HCT116 (cell line): Measurements from ENCODE around the gene ABL1. TPM values are rescaled to one million over a fixed set of nuclear protein-coding genes. Genes with fewer than 3 reads are reported as not detected.

Experiments
- ATAC-seq: fragments of 200-7000 bp; cut with Tn5 transposase; 2 replicates; pipeline ENCODE4 v1.9.1; 2020; ENCODE audit warnings: mild to moderate bottlenecking, moderate library complexity
- BruUV-seq: library from RNA; stranded (reverse); fragments of 400-500 nt; replicated peaks from 2 replicates; lab custom pipeline; 2021; lab: Mats Ljungman, UMichigan
- CTCF ChIA-PET: fragments of 300-600 bp; sonication (Branson Sonifier 250); formaldehyde crosslinking; loops from one replicate; lab custom pipeline; 2021; ENCODE audit warnings: antibody characterized with exemption; lab: Charles Lee
- POLR2A ChIA-PET: fragments of 300-600, 350-600 bp; sonication (Branson Sonifier 250); formaldehyde crosslinking; loops from one replicate; lab custom pipeline; 2021; ENCODE audit warnings: antibody characterized with exemption; lab: Charles Lee
- RAD21 ChIA-PET, 2 experiments: fragments of 300-600 bp; sonication (Branson Sonifier 250); formaldehyde crosslinking; loops; one replicate each; lab custom pipeline; 2023; ENCODE audit warnings: low total read pairs in 2 of 2; ENCODE audit not compliant: uncharacterized antibody in 2 of 2, unreplicated experiment in 2 of 2, low non-redundant PET in 1 of 2; lab: Charles Lee
- DNase-seq: peaks from one replicate; pipeline ENCODE4 v3.0.0-alpha.2; 2010; ENCODE audit warnings: low read depth, low spot score
- H2AFZ ChIP-seq: fragments of 200-600 bp; shearing (Covaris generic), sonication (generic); 2 replicates; pipeline ENCODE4 v1.6.1; 2017; ENCODE audit warnings: low read depth, mixed run types, mixed read lengths, antibody characterized with exemption, low read length; ENCODE audit not compliant: poor library complexity, severe bottlenecking
- H3K27ac ChIP-seq: 2 replicates; pipeline ENCODE4 v1.5.1; 2012; ENCODE audit warnings: low read depth, low read length
- H3K27me3 ChIP-seq: fragments of 200-600 bp; sonication (generic); 2 replicates; pipeline ENCODE4 v1.6.1; 2016; ENCODE audit warnings: mixed run types, low read length, mixed read lengths; ENCODE audit not compliant: insufficient read depth
- H3K36me3 ChIP-seq, 2 experiments: fragments of 200-500 bp in 1 of 2; fragments of 200-600 bp in 1 of 2; sonication (Bioruptor generic) in 1 of 2; sonication (generic) in 1 of 2; 2 replicates each; pipeline versions ENCODE4 v1.5.1 to v1.6.1; 2014 to 2016; ENCODE audit warnings: low read length in 2 of 2, inconsistent platforms in 1 of 2, mixed read lengths in 1 of 2, mixed run types in 1 of 2; ENCODE audit not compliant: insufficient read depth in 2 of 2, control insufficient read depth in 1 of 2
- H3K4me1 ChIP-seq, 2 experiments: fragments of 200-600 bp in 1 of 2; sonication (generic) in 1 of 2; 2 replicates each; pipeline versions ENCODE4 v1.5.1 to v1.6.1; 2012 to 2017; ENCODE audit warnings: low read length in 2 of 2, inconsistent platforms in 1 of 2, mild to moderate bottlenecking in 1 of 2, mixed read lengths in 1 of 2, mixed run types in 1 of 2, moderate library complexity in 1 of 2; ENCODE audit not compliant: insufficient read depth in 2 of 2, control insufficient read depth in 1 of 2
- H3K4me2 ChIP-seq: fragments of 200-600 bp; sonication (generic); 2 replicates; pipeline ENCODE4 v1.6.1; 2017; ENCODE audit warnings: mixed run types, low read length, mixed read lengths
- H3K4me3 ChIP-seq, 2 experiments: fragments of 200-600 bp in 1 of 2; sonication (generic) in 1 of 2; replicated peaks in 1 of 2; 2 replicates each; pipeline ENCODE4 v1.5.1; 2011 to 2016; ENCODE audit warnings: low read length in 2 of 2, control low read depth in 1 of 2, low read depth in 1 of 2, mild to moderate bottlenecking in 1 of 2, mixed read lengths in 1 of 2, mixed run types in 1 of 2
- H3K79me2 ChIP-seq: fragments of 200-600 bp; sonication (generic); 2 replicates; pipeline ENCODE4 v1.6.1; 2017; ENCODE audit warnings: mild to moderate bottlenecking, mixed run types, low read length, moderate library complexity, mixed read lengths; ENCODE audit not compliant: insufficient read depth
- H3K9ac ChIP-seq: fragments of 200-600 bp; sonication (generic); 2 replicates; pipeline ENCODE4 v1.6.1; 2016; ENCODE audit warnings: low read length, mixed read lengths
- H3K9me2 ChIP-seq: fragments of 200-600 bp; sonication (generic), shearing (Covaris generic); 2 replicates; pipeline ENCODE4 v1.6.1; 2017; ENCODE audit warnings: mixed run types, mild to moderate bottlenecking, moderate library complexity; ENCODE audit not compliant: insufficient read depth
- H3K9me3 ChIP-seq, 2 experiments: fragments of 200-500 bp in 1 of 2; fragments of 200-600 bp in 1 of 2; sonication (Bioruptor generic) in 1 of 2; sonication (generic) in 1 of 2; 2 replicates each; pipeline ENCODE4 v1.6.1; 2014 to 2017; ENCODE audit warnings: low read length in 2 of 2, mixed read lengths in 2 of 2, inconsistent platforms in 1 of 2, low read depth in 1 of 2, mild to moderate bottlenecking in 1 of 2, mixed run types in 1 of 2, moderate library complexity in 1 of 2; ENCODE audit not compliant: control insufficient read depth in 1 of 2, insufficient read depth in 1 of 2
- H4K20me1 ChIP-seq: fragments of 200-600 bp; sonication (generic), shearing (Covaris generic); 2 replicates; pipeline ENCODE4 v1.6.1; 2017; ENCODE audit warnings: mixed run types, mild to moderate bottlenecking, moderate library complexity; ENCODE audit not compliant: insufficient read depth
- CEBPB ChIP-seq: IDR thresholded peaks from 2 replicates; pipeline ENCODE4 v1.6.1; 2012; ENCODE audit warnings: low read depth
- CTCF ChIP-seq, 3 experiments: fragments of 200-600 bp in 1 of 3; sonication (generic) in 1 of 3; IDR thresholded peaks in 2 of 3; conservative IDR thresholded peaks in 1 of 3; 2 replicates each; pipeline ENCODE4 v1.5.1; 2012 to 2017; ENCODE audit warnings: low read depth in 2 of 3, low read length in 2 of 3, antibody characterized with exemption in 1 of 3, borderline replicate concordance in 1 of 3, control low read depth in 1 of 3, mild to moderate bottlenecking in 1 of 3, mixed read lengths in 1 of 3, mixed run types in 1 of 3, moderate library complexity in 1 of 3; ENCODE audit not compliant: insufficient read depth in 1 of 3
- EGR1 ChIP-seq: IDR thresholded peaks from 2 replicates; pipeline ENCODE4 v1.6.1; 2012; ENCODE audit warnings: low read depth
- EZH2 ChIP-seq: fragments of 200-600 bp; sonication (generic); IDR thresholded peaks from 2 replicates; pipeline ENCODE4 v1.6.1; 2017; ENCODE audit warnings: antibody characterized with exemption, mixed run types
- EZH2phosphoT487 ChIP-seq: fragments of 200-600 bp; IDR thresholded peaks from 2 replicates; pipeline ENCODE4 v1.6.1; 2018; ENCODE audit warnings: antibody characterized with exemption, borderline replicate concordance
- MAX ChIP-seq: IDR thresholded peaks from 2 replicates; pipeline ENCODE4 v1.6.1; 2012
- POLR2A ChIP-seq: IDR thresholded peaks from 2 replicates; pipeline ENCODE4 v1.7.0; 2011; ENCODE audit warnings: borderline replicate concordance; ENCODE audit not compliant: insufficient read depth, insufficient read length; ENCODE audit errors: extremely low read depth
- REST ChIP-seq: IDR thresholded peaks from 2 replicates; pipeline ENCODE4 v1.6.1; 2012; ENCODE audit warnings: low read depth
- SP1 ChIP-seq: IDR thresholded peaks from 2 replicates; pipeline ENCODE4 v1.6.1; 2012; ENCODE audit warnings: low read depth
- SRF ChIP-seq: IDR thresholded peaks from 2 replicates; pipeline ENCODE4 v1.6.1; 2012; ENCODE audit warnings: low read depth
- TCF7L2 ChIP-seq: IDR thresholded peaks from 2 replicates; pipeline ENCODE4 v1.7.0; 2011; ENCODE audit warnings: borderline replicate concordance, inconsistent platforms; ENCODE audit not compliant: insufficient read depth, insufficient read length; ENCODE audit errors: extremely low read depth
- YY1 ChIP-seq: IDR thresholded peaks from 2 replicates; pipeline ENCODE4 v1.6.1; 2011; ENCODE audit warnings: low read length, low read depth, moderate library complexity, mild to moderate bottlenecking; ENCODE audit not compliant: insufficient replicate concordance; ENCODE audit errors: extremely low read depth
- ZBTB33 ChIP-seq: IDR thresholded peaks from 2 replicates; pipeline ENCODE4 v1.6.1; 2011; ENCODE audit warnings: mild to moderate bottlenecking, low read length, moderate library complexity; ENCODE audit not compliant: insufficient replicate concordance; ENCODE audit errors: extremely low read depth
- ZFX ChIP-seq: fragments of 450-650 bp; IDR thresholded peaks from 2 replicates; pipeline ENCODE4 v1.6.1; 2017
- ZNF274 ChIP-seq: fragments of 200-500 bp; sonication (Bioruptor generic); IDR thresholded peaks from 2 replicates; pipeline ENCODE4 v1.6.1; 2014; ENCODE audit warnings: mild to moderate bottlenecking, low read depth, low read length, inconsistent platforms
- intact Hi-C: fragments of 100-400 bp; cut with micrococcal nuclease; formaldehyde crosslinking; loops from 2 replicates; pipeline ENCODE4 v1.10.0; 2022
- total RNA-seq: library from RNA; stranded (reverse); gene quantifications from one replicate; pipeline ENCODE4 v1.2.1, GENCODE V29; 2021; ENCODE audit not compliant: unreplicated experiment

The ABL1 gene
- total RNA-seq, 1 experiment from 2014 or later = 54.7 TPM

- RAD21 ChIA-PET = no interaction called here
- Histone ChIP-seq H3K9me3 (no peaks in the 10 kb centered on the region), H3K4me3 (no peak overlapping the region), H3K4me1 (no peaks in the 10 kb centered on the region; a peak in 1 of 4 replicates), H2AFZ (no peak overlapping the region), H3K27ac (no peak overlapping the region), H3K27me3 (no peaks in the 10 kb centered on the region), H3K9ac (no peak overlapping the region), H3K4me2 (no peak overlapping the region), H3K79me2 (no peaks in the 10 kb centered on the region), H3K36me3 (peaks cover 11 to 29% of the 10 kb centered on the region in 2 experiments; a peak in 3 of 4 replicates), H3K9me2 (no peaks in the 10 kb centered on the region), H4K20me1 (no peaks in the 10 kb centered on the region)
- no peak for DNase-seq
- POLR2A ChIA-PET = interaction anchor here (0.7 kb wide), 1 partner anchor 228 kb away, joined by 3 read pairs; no protein-coding TSS in a partner anchor
- no TSS peak for BruUV-seq
- CTCF ChIA-PET = interaction anchor here (1.2 kb wide), 1 partner anchor 13 kb away, joined by 3 read pairs; no protein-coding TSS in a partner anchor
- intact Hi-C loops = no loop called here
- ATAC-seq = no peak
- TF ChIP-seq ZNF274 (no peak), EZH2phosphoT487 (no peak), MAX (no peak), SRF (no peak), ZBTB33 (no peak), CEBPB (no peak), REST (no peak), EGR1 (no peak), YY1 (no peak), SP1 (no peak), CTCF (IDR thresholded peaks at IDR 0.05 in 2 of 3, conservative IDR thresholded peaks at IDR 0.05 in 1 of 3; ENCODE audit: borderline replicate concordance in 1 of 3, insufficient read depth in 1 of 3, low read depth in 2 of 3, low read length in 2 of 3) (no peak), ZFX (no peak), POLR2A (no peak), EZH2 (no peak), TCF7L2 (no peak)
These were observed 48.4 kb downstream of the ABL1 start for GRCh38 chr9:130883479-130883878.
